CD4-positive, alpha-beta T cell treated with Interleukin-6 for 4 hours (primary cell): ENCODE results near the gene MSRB3.
"Not testable (repeated sequence)": the region's sequence is repeated elsewhere in the genome, so short reads cannot be mapped to it uniquely, and the experiment has no call there.

Experiments used
- DNase-seq: peaks from one replicate; pipeline ENCODE4 v3.0.0-alpha.2; 2020; ENCODE audit warnings: mixed read lengths

MSRB3 gene

DNA sequence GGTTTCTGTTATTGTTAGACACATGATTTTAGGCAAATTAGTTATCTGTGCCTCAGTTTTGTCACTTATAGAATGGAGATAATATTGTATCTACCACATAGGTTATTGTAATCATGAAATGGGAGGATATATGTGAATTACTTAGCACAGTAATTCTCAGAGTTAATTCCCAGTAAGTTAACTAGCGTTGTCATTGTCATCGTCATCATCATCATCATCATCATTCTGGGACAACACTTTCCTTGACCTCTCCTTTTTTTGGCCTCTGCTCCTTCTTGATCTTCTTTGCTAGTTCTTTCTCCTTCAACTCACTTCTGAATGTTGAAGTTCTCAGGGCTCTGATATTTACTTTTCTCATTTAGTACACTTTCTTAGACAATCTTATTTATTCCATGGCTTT, 13.8 kb downstream of the MSRB3 start:
- DNase-seq: no peak

GRCh38 chr12:65293735-65294134, 15.3 kb downstream of the MSRB3 start:
- DNase-seq: no peak

DNA sequence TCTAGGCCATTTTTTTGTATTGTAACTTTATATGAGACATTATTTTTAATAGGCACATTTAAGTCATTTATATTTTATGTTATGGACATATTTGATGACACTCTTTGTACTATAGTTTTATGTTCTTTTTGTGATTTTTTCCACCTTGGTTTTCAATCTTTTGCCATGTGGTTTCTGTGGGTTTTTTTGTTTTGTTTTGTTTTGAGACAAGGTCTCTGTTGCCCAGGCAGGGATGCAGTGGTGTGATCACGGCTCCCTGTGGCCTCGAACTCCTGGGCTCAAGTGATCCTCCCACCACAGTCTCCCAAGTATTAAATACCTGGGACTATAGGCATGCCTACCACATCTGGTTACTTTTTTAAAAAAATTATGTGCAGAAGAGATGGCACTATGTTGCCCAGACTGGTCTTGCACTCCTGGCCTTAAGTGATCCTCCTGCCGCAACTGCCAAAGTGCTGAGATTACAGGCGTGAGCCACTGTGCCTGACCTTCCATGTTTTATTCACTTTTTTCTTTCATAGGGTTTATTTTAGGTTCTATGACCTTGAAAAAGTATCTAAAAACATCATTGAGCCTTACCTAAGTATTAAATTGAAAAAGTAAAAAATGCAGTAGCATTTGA, 16.3 kb downstream of the MSRB3 start:
- no peak for DNase-seq

- no peak for DNase-seq
Measured at GRCh38 chr12:65296508-65297265, 18.2 kb downstream of the MSRB3 start.

DNA sequence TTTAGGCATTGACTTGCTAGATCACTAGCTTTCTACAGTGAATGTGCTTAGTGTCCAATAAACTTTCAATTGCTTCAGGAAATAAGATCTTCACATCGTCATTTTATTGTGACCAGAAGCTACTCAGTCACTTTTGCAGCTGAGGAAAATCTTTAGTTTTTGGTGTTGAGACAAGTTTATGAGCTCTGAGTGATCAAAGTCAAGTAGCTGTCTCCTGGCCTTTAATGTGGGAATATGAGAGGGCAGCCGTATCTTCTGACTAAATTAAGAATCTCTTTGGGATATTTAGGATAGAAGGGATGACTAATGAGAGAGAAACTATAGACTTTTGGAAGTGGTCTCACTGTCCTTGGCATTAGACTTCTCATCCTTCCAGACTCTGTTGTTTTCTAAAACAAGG, 21.6 kb downstream of the MSRB3 start:
- no peak for DNase-seq

- no peak for DNase-seq
Measured at GRCh38 chr12:65300679-65301349, 22.3 kb downstream of the MSRB3 start.

GRCh38 chr12:65302891-65303290, 24.4 kb downstream of the MSRB3 start:
- DNase-seq: no peak

GRCh38 chr12:65305346-65305950, 27.0 kb downstream of the MSRB3 start:
- DNase-seq: no peak

- no peak for DNase-seq
Measured at GRCh38 chr12:65306366-65307168, 28.1 kb downstream of the MSRB3 start.

GRCh38 chr12:65307169-65307501, 28.7 kb downstream of the MSRB3 start:
- no peak for DNase-seq

- DNase-seq: no peak
Measured at GRCh38 chr12:65308006-65308405, 29.5 kb downstream of the MSRB3 start.

DNA sequence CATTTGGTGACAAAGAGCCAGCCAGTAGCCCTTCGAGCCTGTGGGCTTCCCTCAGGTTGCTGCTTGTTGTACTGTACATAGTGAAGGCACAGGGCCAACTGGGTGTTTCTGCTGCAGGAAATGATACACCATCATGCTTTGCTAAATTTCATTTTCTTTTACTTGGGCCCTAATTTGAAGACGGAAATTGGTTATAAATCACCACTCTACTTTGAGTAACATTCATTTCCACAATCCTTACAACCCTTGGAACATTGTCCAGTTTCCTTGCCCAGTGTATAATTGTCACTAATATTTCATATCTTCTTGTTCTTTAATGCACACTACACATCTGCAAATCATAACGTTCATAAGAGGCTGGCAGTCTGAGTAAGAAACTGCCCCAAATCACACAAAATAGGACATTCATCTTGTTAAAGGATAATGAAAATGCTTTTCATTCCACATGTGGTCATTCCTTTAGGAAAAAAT, 30.2 kb downstream of the MSRB3 start:
- no peak for DNase-seq

GRCh38 chr12:65311260-65311659, 32.8 kb downstream of the MSRB3 start:
- DNase-seq: no peak

DNA sequence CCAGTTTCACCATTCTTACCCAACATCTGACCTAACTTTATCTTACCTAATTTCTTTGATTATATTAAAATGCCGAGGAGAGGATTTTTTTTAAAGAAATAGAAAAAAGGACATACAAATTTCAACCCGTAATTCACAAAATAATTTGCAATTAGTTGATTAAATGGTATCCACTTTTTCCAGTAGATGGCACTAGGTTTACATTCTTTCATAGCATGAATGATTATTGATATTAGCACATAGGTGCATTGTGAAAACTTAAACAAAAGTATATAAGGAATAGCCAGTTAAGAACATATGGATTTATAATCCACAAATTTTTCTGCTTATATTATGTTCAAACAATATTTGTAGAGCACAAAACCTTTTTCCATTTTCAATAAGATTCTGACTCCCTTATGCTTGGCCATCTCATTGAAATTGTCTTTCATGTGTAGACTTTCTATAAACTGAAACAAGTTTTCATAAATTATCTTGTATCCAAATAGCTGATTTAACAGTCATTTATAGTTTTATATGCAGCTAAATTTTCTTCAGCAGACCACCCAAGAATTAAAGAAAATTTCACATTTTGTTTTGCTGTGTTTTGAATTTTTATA, 35.3 kb downstream of the MSRB3 start:
- no peak for DNase-seq

DNA sequence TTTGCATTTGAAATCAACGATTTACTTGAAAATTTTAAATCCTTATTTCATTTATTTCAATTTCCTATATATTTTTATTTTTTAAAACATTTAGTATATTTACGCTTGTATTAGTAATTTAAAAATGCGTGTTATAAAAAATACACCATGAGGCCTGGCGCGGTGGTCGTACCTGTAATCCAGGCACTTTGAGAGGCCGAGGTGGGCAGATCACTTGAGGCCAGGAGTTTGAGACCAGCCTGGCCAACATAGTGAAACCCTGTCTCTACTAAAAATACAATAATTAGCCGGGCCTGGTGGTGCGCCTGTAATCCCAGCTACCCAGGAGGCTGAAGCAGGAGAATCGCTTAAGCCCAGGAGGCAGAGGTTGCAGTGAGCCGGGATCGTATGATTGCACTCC, 36.8 kb downstream of the MSRB3 start:
- not testable (repeated sequence) for DNase-seq

DNA sequence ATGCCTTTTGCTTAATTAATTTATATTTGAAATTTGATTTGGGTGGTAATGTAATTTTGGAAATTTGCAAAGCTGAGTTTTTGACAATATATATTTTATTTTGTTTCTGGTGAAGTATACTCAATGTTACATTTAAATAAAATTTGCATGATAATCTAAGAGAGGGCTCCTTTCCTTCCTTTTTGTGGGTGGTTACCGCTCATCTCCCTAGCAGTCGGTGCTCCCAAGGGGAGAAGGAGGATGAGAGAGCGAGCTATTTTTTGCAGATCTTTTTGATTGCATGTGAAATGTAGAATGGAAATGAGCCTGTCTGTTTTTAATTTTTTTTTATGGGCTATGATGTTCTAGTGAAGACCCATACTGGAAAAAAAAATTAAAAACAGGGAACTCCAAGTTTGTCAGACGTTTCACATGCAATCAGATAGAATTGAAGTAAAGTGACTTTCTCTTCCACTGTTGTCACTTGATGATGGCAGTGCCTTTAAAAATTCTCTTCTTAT, 39.8 kb downstream of the MSRB3 start:
- no peak for DNase-seq

- no peak for DNase-seq
Measured at GRCh38 chr12:65319688-65320200, 41.3 kb downstream of the MSRB3 start.

GRCh38 chr12:65323070-65323469, 44.6 kb downstream of the MSRB3 start:
- no peak for DNase-seq

DNA sequence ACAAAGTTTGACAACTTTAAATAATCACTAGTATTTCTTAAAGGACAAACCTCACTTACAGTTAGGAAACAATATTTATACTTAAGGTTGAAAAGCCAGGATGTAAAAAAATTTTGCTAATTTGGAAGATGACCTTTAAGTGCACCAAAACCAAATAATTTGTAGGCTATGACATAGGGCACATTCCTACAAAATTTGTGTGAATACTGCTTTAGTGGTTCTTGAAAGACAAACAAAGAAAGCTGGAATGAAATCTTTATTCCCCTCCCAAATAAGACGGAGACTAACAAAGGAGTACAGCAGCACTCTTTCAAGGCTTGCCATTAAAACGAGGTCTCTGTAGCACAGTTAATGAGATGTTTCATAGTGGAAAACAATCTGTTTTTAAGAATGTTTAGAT, 45.6 kb downstream of the MSRB3 start:
- no peak for DNase-seq

DNA sequence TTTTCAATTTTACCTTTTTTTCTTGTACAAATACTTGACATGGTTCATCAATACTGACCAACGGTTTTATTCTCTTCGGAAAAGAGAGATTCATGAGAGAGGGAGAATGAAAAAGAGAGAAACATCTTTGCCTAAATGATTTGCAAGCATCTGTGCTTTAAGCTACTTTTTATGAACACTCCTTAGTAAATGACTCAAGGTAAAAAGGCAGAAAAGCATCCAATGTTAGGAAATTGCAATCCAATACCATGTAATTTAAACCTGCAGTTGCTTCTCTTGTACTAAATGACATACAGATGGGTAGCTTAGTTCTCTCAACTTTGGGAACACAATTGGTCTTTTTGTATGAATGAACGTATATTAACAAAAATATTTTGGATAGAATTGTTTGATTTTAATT, 46.1 kb downstream of the MSRB3 start:
- DNase-seq: no peak

GRCh38 chr12:65325183-65325582, 46.7 kb downstream of the MSRB3 start:
- no peak for DNase-seq

DNA sequence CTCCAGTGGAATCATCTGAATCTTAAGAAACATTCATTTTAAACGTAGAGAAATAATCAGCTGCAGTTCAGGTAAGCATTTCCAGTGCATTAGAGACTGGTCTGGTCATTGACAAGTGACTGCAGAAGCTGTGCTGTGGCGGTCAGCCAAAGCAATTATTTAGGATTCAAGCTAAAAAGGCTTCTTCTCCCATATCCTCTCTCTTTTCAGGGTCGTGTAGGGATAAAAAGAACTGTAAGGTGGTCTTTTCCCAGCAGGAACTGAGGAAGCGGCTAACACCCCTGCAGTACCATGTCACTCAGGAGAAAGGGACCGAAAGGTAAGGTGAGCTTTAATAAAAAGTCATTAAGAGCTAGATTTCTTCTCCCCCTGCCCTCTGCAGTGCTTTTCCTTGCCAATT, 48.1 kb downstream of the MSRB3 start:
- no peak for DNase-seq
